ENCODE results near the gene SPACA4. TPM values are rescaled to one million over a fixed set of nuclear protein-coding genes. Genes with fewer than 3 reads are reported as not detected.
A peak's percentile ranks its signal among the peaks of the same experiment; 100 is the strongest.

Gene SPACA4
- total and polyA plus RNA-seq, 9 of the 15 experiments (the other 6 are each of a cell fraction or from before 2014, with no cell fraction given), result not detected

DNA sequence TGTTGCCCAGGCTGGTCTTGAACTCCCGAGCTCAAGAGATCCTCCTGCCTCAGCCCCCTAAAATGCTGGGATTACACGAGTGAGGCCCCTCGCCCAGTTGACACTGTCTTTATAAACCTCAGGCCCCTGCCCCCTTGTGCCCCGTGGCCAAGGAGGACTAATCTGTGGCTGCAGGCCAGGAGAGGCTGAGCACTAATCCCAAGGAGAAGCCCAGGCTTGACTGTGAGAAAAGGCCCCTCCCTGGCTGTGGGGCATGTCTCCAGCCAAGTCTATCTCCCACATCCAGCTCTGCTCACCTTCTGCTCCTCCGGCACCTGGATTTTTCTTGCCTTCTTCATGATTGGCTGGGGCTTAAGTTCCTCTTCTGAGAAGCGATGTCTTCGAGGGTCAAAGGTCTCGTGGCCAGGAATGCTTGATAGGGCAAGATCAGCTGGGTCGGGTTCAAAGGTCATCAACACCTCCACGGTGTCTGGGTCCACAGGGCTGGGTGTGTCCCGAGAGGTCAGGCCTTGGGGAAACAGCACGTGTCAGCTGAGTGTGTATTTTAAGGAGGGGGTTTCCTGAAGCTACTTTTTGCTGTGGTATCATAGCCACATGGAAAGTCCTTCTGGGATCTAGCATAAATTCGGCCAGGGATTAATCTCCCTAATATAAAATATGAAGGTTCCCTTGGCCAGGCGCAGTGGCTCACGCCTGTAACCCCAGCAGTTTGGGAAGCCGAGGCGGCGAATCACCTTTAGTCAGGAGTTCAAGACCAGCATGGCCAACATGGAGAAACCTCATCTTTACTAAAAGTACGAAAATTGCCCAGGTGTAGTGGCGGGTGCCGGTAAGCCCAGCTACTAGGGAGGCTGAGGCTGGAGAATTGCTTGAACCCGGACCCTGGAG is 26.9 kb downstream of the SPACA4 start (continued):
- peak; percentile 49 to 82; a peak in 3 of 4 replicates for TF ChIP-seq TBL1XR1 (IDR thresholded peaks at IDR 0.05; ENCODE audit: low read length in 2 of 2)
- peak; percentile 73 for TF ChIP-seq CXXC5 (CRISPR knock-in tag; IDR thresholded peaks at IDR 0.05)
- no peak for TF ChIP-seq HDAC3 (IDR thresholded peaks at IDR 0.05; ENCODE audit: borderline replicate concordance, partially characterized antibody)
- 0 out of 2 replicates have a peak, but pooled peaks have one; percentile 25 for TF ChIP-seq TRIM28 (IDR thresholded peaks at IDR 0.05)
- TF ChIP-seq ZNF583 (CRISPR knock-in tag; IDR thresholded peaks at IDR 0.05), result peak; percentile 27; the same call in 1 of the 2 replicates
- TF ChIP-seq TARDBP (IDR thresholded peaks at IDR 0.05), result no peak
- TF ChIP-seq ZNF766 (CRISPR knock-in tag; conservative IDR thresholded peaks at IDR 0.05), result 0 out of 2 replicates have a peak, but pooled peaks have one; percentile 37
- 0 out of 2 replicates have a peak, but pooled peaks have one; percentile 59 for TF ChIP-seq ARID1B (IDR thresholded peaks at IDR 0.05)
- peak; percentile 38 for TF ChIP-seq NFYB (IDR thresholded peaks at IDR 0.05; ENCODE audit: extremely low read depth, insufficient read length)
- no peak for TF ChIP-seq HDAC6 (IDR thresholded peaks at IDR 0.05; ENCODE audit: low read depth, low read length)
- TF ChIP-seq, protein P1, sequence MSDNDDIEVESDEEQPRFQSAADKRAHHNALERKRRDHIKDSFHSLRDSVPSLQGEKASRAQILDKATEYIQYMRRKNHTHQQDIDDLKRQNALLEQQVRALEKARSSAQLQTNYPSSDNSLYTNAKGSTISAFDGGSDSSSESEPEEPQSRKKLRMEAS (CRISPR knock-in tag; IDR thresholded peaks at IDR 0.05), result 0 out of 2 replicates have a peak, but pooled peaks have one; percentile 53
- TF ChIP-seq, protein P2, sequence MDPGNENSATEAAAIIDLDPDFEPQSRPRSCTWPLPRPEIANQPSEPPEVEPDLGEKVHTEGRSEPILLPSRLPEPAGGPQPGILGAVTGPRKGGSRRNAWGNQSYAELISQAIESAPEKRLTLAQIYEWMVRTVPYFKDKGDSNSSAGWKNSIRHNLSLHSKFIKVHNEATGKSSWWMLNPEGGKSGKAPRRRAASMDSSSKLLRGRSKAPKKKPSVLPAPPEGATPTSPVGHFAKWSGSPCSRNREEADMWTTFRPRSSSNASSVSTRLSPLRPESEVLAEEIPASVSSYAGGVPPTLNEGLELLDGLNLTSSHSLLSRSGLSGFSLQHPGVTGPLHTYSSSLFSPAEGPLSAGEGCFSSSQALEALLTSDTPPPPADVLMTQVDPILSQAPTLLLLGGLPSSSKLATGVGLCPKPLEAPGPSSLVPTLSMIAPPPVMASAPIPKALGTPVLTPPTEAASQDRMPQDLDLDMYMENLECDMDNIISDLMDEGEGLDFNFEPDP (CRISPR knock-in tag; IDR thresholded peaks at IDR 0.05), result no peak
- TF ChIP-seq, protein P3, sequence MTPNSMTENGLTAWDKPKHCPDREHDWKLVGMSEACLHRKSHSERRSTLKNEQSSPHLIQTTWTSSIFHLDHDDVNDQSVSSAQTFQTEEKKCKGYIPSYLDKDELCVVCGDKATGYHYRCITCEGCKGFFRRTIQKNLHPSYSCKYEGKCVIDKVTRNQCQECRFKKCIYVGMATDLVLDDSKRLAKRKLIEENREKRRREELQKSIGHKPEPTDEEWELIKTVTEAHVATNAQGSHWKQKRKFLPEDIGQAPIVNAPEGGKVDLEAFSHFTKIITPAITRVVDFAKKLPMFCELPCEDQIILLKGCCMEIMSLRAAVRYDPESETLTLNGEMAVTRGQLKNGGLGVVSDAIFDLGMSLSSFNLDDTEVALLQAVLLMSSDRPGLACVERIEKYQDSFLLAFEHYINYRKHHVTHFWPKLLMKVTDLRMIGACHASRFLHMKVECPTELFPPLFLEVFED (CRISPR knock-in tag; conservative IDR thresholded peaks at IDR 0.05), result no peak
- peak in 1 of 2 experiments; percentile 16; a peak in 1 of 4 replicates for TF ChIP-seq NONO (IDR thresholded peaks at IDR 0.05; ENCODE audit: low read depth in 2 of 2, low read length in 1 of 2)
- TF ChIP-seq MBD2 (IDR thresholded peaks at IDR 0.05; ENCODE audit: borderline replicate concordance, low read depth), result no peak
- peak; percentile 21; the same call in 1 of the 2 replicates for TF ChIP-seq TAL1 (IDR thresholded peaks at IDR 0.05)
- no peak for TF ChIP-seq RHOXF2B (CRISPR knock-in tag; conservative IDR thresholded peaks at IDR 0.05)
- peak; percentile 35; the same call in 1 of the 2 replicates for TF ChIP-seq ZFX (CRISPR knock-in tag; IDR thresholded peaks at IDR 0.05)
- peak; percentile 31; the same call in 1 of the 2 replicates for TF ChIP-seq MTA2 (IDR thresholded peaks at IDR 0.05; ENCODE audit: low read depth)
- 0 out of 2 replicates have a peak, but pooled peaks have one; percentile 31 for TF ChIP-seq STAT5A (IDR thresholded peaks at IDR 0.05; ENCODE audit: borderline replicate concordance, low read length)
- 0 out of 2 replicates have a peak, but pooled peaks have one; percentile 12 for TF ChIP-seq GTF2A2 (tag; IDR thresholded peaks at IDR 0.05)
- 0 out of 2 replicates have a peak, but pooled peaks have one; percentile 17 for TF ChIP-seq GABPB1 (CRISPR knock-in tag; IDR thresholded peaks at IDR 0.05)
- TF ChIP-seq, protein P4, sequence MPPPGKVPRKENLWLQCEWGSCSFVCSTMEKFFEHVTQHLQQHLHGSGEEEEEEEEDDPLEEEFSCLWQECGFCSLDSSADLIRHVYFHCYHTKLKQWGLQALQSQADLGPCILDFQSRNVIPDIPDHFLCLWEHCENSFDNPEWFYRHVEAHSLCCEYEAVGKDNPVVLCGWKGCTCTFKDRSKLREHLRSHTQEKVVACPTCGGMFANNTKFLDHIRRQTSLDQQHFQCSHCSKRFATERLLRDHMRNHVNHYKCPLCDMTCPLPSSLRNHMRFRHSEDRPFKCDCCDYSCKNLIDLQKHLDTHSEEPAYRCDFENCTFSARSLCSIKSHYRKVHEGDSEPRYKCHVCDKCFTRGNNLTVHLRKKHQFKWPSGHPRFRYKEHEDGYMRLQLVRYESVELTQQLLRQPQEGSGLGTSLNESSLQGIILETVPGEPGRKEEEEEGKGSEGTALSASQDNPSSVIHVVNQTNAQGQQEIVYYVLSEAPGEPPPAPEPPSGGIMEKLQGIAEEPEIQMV (tag; conservative IDR thresholded peaks at IDR 0.05; ENCODE audit: low read depth), result 0 out of 2 replicates have a peak, but pooled peaks have one; percentile 52
- TF ChIP-seq TEAD4 (IDR thresholded peaks at IDR 0.05; ENCODE audit: low read length), result peak; percentile 75
- TF ChIP-seq TEAD4 (CRISPR knock-in tag; IDR thresholded peaks at IDR 0.05; ENCODE audit: borderline replicate concordance), result no peak
